Lung (tissue), 12 donors: ENCODE measurements around the gene ST6GALNAC3. TPM values are rescaled to one million over a fixed set of nuclear protein-coding genes. Genes with fewer than 3 reads are reported as not detected.
A peak's percentile ranks its signal among the peaks of the same experiment; 100 is the strongest.

ENCODE experiments used
- ATAC-seq: fragments of 200-7000 bp; cut with Tn5 transposase; one replicate; pipeline ENCODE4 v1.9.1; 2020; ENCODE audit warnings: moderate number of reproducible peaks; ENCODE audit not compliant: insufficient read depth, low FRiP score
- DNase-seq, 3 donors: peaks; one replicate each; pipeline ENCODE4 v3.0.0-alpha.2; 2013 to 2017
- H3K27ac ChIP-seq, 2 donors: one replicate each; pipeline ENCODE4 v1.5.1; 2013; ENCODE audit warnings: mild to moderate bottlenecking in 2 of 2, moderate library complexity in 2 of 2, control low read depth in 1 of 2, inconsistent platforms in 1 of 2, low read depth in 1 of 2, low read length in 1 of 2
- H3K27me3 ChIP-seq, 3 donors: one replicate each; pipeline ENCODE4 v1.5.1; 2013; ENCODE audit warnings: low read length in 2 of 3; ENCODE audit not compliant: control insufficient read depth in 3 of 3, insufficient read depth in 3 of 3
- H3K36me3 ChIP-seq, 4 donors: one replicate each; pipeline ENCODE4 v1.5.1; 2013; ENCODE audit warnings: low read length in 4 of 4, mild to moderate bottlenecking in 1 of 4, moderate library complexity in 1 of 4; ENCODE audit not compliant: control insufficient read depth in 4 of 4, insufficient read depth in 4 of 4
- H3K4me1 ChIP-seq, 5 donors: one replicate each; pipeline ENCODE4 v1.5.1; 2013; ENCODE audit warnings: low read length in 5 of 5, mild to moderate bottlenecking in 2 of 5, moderate library complexity in 1 of 5; ENCODE audit not compliant: control insufficient read depth in 5 of 5, insufficient read depth in 5 of 5
- H3K4me3 ChIP-seq: one replicate; pipeline ENCODE4 v1.5.1; 2013; ENCODE audit warnings: mild to moderate bottlenecking, control low read depth, moderate library complexity
- H3K9ac ChIP-seq, 2 donors: one replicate each; pipeline ENCODE4 v1.5.1; 2013; ENCODE audit warnings: low read length in 2 of 2, control low read depth in 1 of 2; ENCODE audit not compliant: insufficient read depth in 1 of 2
- H3K9me3 ChIP-seq, 4 donors: one replicate each; pipeline ENCODE4 v1.5.1; 2013; ENCODE audit warnings: low read length in 3 of 4, mild to moderate bottlenecking in 1 of 4, moderate library complexity in 1 of 4; ENCODE audit not compliant: control insufficient read depth in 4 of 4, insufficient read depth in 3 of 4
- CTCF ChIP-seq: IDR thresholded peaks from 2 replicates; pipeline ENCODE4 v1.5.1; 2012; ENCODE audit warnings: mild to moderate bottlenecking; ENCODE audit errors: control extremely low read depth, extremely low read depth
- WGBS, 2 donors: extraction: QIAGEN DNeasy Blood & Tissue Kit; methylation state at CpG; one replicate each; pipeline ENCODE4 v1.1.7; 2013; 5-methylcytosine and 5-hydroxymethylcytosine counted together
- polyA plus RNA-seq, 2 donors: library from polyadenylated mRNA; stranded (reverse); fragments of 200-250 nt; gene quantifications; one replicate each; pipeline ENCODE4 v1.2.1, GENCODE V29; 2013
- total RNA-seq, 2 donors: library from RNA; depleted of rRNA in 1 of 2; stranded (reverse); fragments of >200 nt in 1 of 2; gene quantifications; one replicate each; pipeline ENCODE4 v1.2.1, GENCODE V29; 2014 to 2021
- donor health status: control.
- donor health status: control.
- donor health status: Bipolar disorder and iron deficiency.
- donor health status: healthy.
- donor health status: DM: yes; HTN: yes; CAD: no.

ST6GALNAC3 gene
- total and polyA plus RNA-seq, 4 donors = 2.7 to 17.9 (median 12.2) TPM

- H3K4me3 ChIP-seq = no peak overlapping the region
- ATAC-seq = no peak
- H3K27ac ChIP-seq = no peak overlapping the region
- no peaks in the 10 kb centered on the region for H3K36me3 ChIP-seq
- no peak for TF ChIP-seq CTCF
- H3K27me3 ChIP-seq = no peaks in the 10 kb centered on the region
- H3K4me1 ChIP-seq = peaks cover 0 to 11% (median 0%) of the 10 kb centered on the region in 5 donors
- peak; percentile 21 to 76 (median 62) for DNase-seq
- H3K9ac ChIP-seq = peak overlapping the region in 1 of 2 donors; percentile 66
- no peaks in the 10 kb centered on the region for H3K9me3 ChIP-seq
- WGBS, 2 donors = 75 to 84% methylated on average over 10 of the region's 10 CpGs
Measured at GRCh38 chr1:76425201-76426145, 350.9 kb downstream of the ST6GALNAC3 start.

DNA sequence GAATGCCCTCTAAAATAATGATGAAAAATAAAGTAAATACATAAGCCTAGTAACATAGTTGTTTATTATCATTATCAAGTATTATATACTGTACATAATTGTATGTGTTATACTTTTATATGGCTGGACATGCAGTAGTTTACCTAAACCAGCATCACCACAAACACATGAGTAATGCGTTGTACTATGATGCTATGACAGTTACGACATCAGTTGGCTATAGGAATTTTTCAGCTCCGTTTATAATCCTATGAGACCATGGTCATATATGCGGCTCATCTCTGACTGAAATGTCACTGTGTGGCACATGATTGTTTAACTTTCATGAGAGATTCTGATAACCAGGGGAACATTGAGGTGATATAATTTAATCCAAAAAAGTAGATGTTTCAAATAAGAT is 352.1 kb downstream of the ST6GALNAC3 start:
- Histone ChIP-seq H3K27me3 (no peaks in the 10 kb centered on the region), H3K4me1 (peaks cover 0 to 18% (median 1%) of the 10 kb centered on the region in 5 donors), H3K4me3 (no peak overlapping the region), H3K27ac (no peak overlapping the region), H3K9ac (no peak overlapping the region), H3K36me3 (no peaks in the 10 kb centered on the region), H3K9me3 (no peaks in the 10 kb centered on the region)
- 95 to 97% methylated on average over 4 of the region's 4 CpGs for WGBS, 2 donors
- DNase-seq = no peak
- TF ChIP-seq CTCF = no peak
- no peak for ATAC-seq

GRCh38 chr1:76428028-76428427 is 353.5 kb downstream of the ST6GALNAC3 start:
- WGBS, 2 donors = 96 to 97% methylated on average over 2 of the region's 2 CpGs
- Histone ChIP-seq H3K9ac (no peak overlapping the region), H3K27me3 (no peaks in the 10 kb centered on the region), H3K27ac (no peak overlapping the region), H3K36me3 (no peaks in the 10 kb centered on the region), H3K9me3 (no peaks in the 10 kb centered on the region), H3K4me3 (no peak overlapping the region), H3K4me1 (peaks cover 0 to 18% (median 1%) of the 10 kb centered on the region in 5 donors)
- no peak for ATAC-seq
- DNase-seq = no peak
- no peak for TF ChIP-seq CTCF
